B cell (primary cell): ENCODE results near the gene TLE7. TPM values are rescaled to one million over a fixed set of nuclear protein-coding genes. Genes with fewer than 3 reads are reported as not detected.

Experiments used
- ATAC-seq: fragments of 200-7000 bp; cut with Tn5 transposase; one replicate; pipeline ENCODE4 v1.10.0; 2021; ENCODE audit warnings: low read depth, mild to moderate bottlenecking, moderate number of reproducible peaks, moderate library complexity
- CTCF ChIA-PET: fragments of 350-600 bp; sonication (Branson Sonifier 250); formaldehyde crosslinking; loops from one replicate; lab custom pipeline; 2021; ENCODE audit warnings: antibody characterized with exemption, inconsistent platforms; lab: Charles Lee
- POLR2A ChIA-PET: fragments of 350-600 bp; sonication (Branson Sonifier 250); formaldehyde crosslinking; loops from one replicate; lab custom pipeline; 2021; ENCODE audit warnings: antibody characterized with exemption; lab: Charles Lee
- DNase-seq: peaks from one replicate; pipeline ENCODE4 v3.0.0; 2013
- H2AFZ ChIP-seq: 2 replicates; pipeline ENCODE4 v1.6.1; 2012; ENCODE audit warnings: mild to moderate bottlenecking, low read depth, low read length; ENCODE audit not compliant: insufficient read depth, poor library complexity, severe bottlenecking
- H3K27ac ChIP-seq, 2 donors: 1 replicate in 1 of 2; 2 replicates in 1 of 2; pipeline ENCODE4 v1.5.1; 2012 to 2013; ENCODE audit warnings: low read length in 2 of 2, mild to moderate bottlenecking in 2 of 2, moderate library complexity in 1 of 2
- H3K27me3 ChIP-seq, 4 experiments: fragments of 200-600 bp in 1 of 4; sonication (generic) in 1 of 4; replicated peaks in 1 of 4; 1 replicate in 2 of 4; 2 replicates in 2 of 4; pipeline versions ENCODE4 v1.6.1 to v1.7.0; 2013 to 2016; ENCODE audit warnings: low read length in 3 of 4, mild to moderate bottlenecking in 2 of 4, mixed read lengths in 1 of 4, moderate library complexity in 1 of 4; ENCODE audit not compliant: insufficient read depth in 4 of 4, control insufficient read depth in 3 of 4; ENCODE audit errors: control extremely low read depth in 1 of 4
- H3K36me3 ChIP-seq, 2 experiments: replicated peaks in 1 of 2; 1 replicate in 1 of 2; 2 replicates in 1 of 2; pipeline versions ENCODE4 v1.6.1 to v1.7.1; 2013; ENCODE audit warnings: low read length in 1 of 2; ENCODE audit not compliant: insufficient read depth in 2 of 2, control insufficient read depth in 1 of 2; ENCODE audit errors: control extremely low read depth in 1 of 2, extremely low read depth in 1 of 2
- H3K4me1 ChIP-seq, 2 donors: fragments of 200-600 bp in 1 of 2; sonication (generic) in 1 of 2; 1 replicate in 1 of 2; 2 replicates in 1 of 2; pipeline versions ENCODE4 v1.5.1 to v1.6.1; 2013 to 2017; ENCODE audit warnings: low read length in 2 of 2; ENCODE audit not compliant: control insufficient read depth in 2 of 2, insufficient read depth in 2 of 2
- H3K4me2 ChIP-seq: replicated peaks from 2 replicates; pipeline ENCODE3; 2012; ENCODE audit warnings: mild to moderate bottlenecking, low read depth, low read length; ENCODE audit not compliant: poor library complexity, severe bottlenecking
- H3K4me3 ChIP-seq, 5 experiments: fragments of 200-600 bp in 1 of 5; sonication (generic) in 1 of 5; 1 replicate in 3 of 5; 2 replicates in 2 of 5; pipeline versions ENCODE4 v1.5.1 to v1.7.0; 2011 to 2016; ENCODE audit warnings: low read length in 4 of 5, mild to moderate bottlenecking in 4 of 5, low read depth in 2 of 5, control low read depth in 1 of 5, moderate library complexity in 1 of 5; ENCODE audit not compliant: insufficient read depth in 1 of 5; ENCODE audit errors: control extremely low read depth in 1 of 5, extremely low read depth in 1 of 5
- H3K79me2 ChIP-seq: fragments of 200-600 bp; sonication (generic); one replicate; pipeline ENCODE4 v1.6.0; 2016; ENCODE audit warnings: low read length; ENCODE audit not compliant: control insufficient read depth, insufficient read depth
- H3K9ac ChIP-seq: fragments of 200-600 bp; sonication (generic); 2 replicates; pipeline ENCODE4 v1.6.1; 2017; ENCODE audit warnings: mild to moderate bottlenecking, low read length, moderate library complexity
- H3K9me3 ChIP-seq, 3 donors: one replicate each; pipeline versions ENCODE4 v1.6.1 to v1.7.1; 2013; ENCODE audit warnings: low read length in 2 of 3; ENCODE audit not compliant: control insufficient read depth in 2 of 3, insufficient read depth in 1 of 3; ENCODE audit errors: control extremely low read depth in 1 of 3
- H4K20me1 ChIP-seq: 2 replicates; pipeline ENCODE4 v1.6.0; 2012; ENCODE audit warnings: mild to moderate bottlenecking, low read length; ENCODE audit not compliant: insufficient read depth, control insufficient read depth, poor library complexity, severe bottlenecking
- H3K27ac Mint-ChIP-seq: one replicate; pipeline ENCODE4 v1.8.0; 2021; ENCODE audit warnings: mixed read lengths
- H3K27me3 Mint-ChIP-seq: one replicate; pipeline ENCODE4 v1.8.0; 2021; ENCODE audit warnings: mixed read lengths
- H3K4me1 Mint-ChIP-seq: one replicate; pipeline ENCODE4 v1.8.0; 2021; ENCODE audit warnings: mixed read lengths
- H3K4me3 Mint-ChIP-seq: one replicate; pipeline ENCODE4 v1.8.0; 2021; ENCODE audit warnings: mixed read lengths
- H3K9me3 Mint-ChIP-seq: one replicate; pipeline ENCODE4 v1.8.0; 2022; ENCODE audit warnings: mixed read lengths; ENCODE audit not compliant: insufficient read depth
- EZH2 ChIP-seq: IDR thresholded peaks from 2 replicates; pipeline ENCODE4 v1.6.1; 2012; ENCODE audit warnings: borderline replicate concordance, low read depth, mild to moderate bottlenecking, moderate library complexity, low read length; ENCODE audit not compliant: insufficient read depth, poor library complexity, severe bottlenecking
- WGBS: methylation state at CpG from one replicate; pipeline ENCODE4 v1.1.5; 2013; ENCODE audit warnings: missing lambda C conversion rate; ENCODE audit not compliant: insufficient coverage; 5-methylcytosine and 5-hydroxymethylcytosine counted together
- intact Hi-C: fragments of 100-400 bp; cut with micrococcal nuclease; formaldehyde crosslinking; loops from one replicate; pipeline ENCODE4 v1.10.0; 2022
- polyA plus RNA-seq: library from polyadenylated mRNA; depleted of rRNA; stranded (reverse); fragments of >200 nt; gene quantifications from 2 replicates; pipeline ENCODE4 v1.2.3, GENCODE V29; 2012
- total RNA-seq, 2 donors: library from RNA; stranded (reverse); fragments of 120-200 nt in 1 of 2; gene quantifications; 1 replicate in 1 of 2; 2 replicates in 1 of 2; pipeline versions ENCODE4 v1.2.3 to v1.2.4, GENCODE V29; 2013 to 2022
- TF ChIP-seq, protein P1 (sequence below): fragments of 200-600 bp; IDR thresholded peaks from one replicate; pipeline ENCODE4 v1.8.0; 2022; ENCODE audit warnings: antibody characterized with exemption, mild to moderate bottlenecking

TLE7 gene
- total and polyA plus RNA-seq, 2 donors (not counting 1 experiment from before 2014, with no cell fraction given) = not detected

DNA sequence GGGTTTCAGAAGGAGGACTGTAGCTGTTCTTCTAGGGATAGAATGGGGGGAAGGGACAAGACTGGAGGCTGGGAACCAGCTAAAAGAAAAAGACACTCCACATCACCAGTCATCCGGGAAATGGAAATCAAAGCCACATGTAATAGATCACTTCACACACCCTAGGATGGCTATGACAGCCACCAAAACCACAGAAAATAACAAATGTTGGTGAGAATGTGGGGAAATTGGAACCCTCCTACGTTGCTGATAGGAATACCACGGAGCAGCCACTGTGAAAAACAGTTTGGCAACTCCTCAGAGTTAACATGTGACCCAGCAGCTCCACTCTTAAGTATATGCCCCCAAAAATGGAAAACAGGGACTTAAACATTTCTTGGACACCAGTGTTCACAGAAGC is 2.3 kb downstream of the TLE7 start:
- TF ChIP-seq, protein P1, sequence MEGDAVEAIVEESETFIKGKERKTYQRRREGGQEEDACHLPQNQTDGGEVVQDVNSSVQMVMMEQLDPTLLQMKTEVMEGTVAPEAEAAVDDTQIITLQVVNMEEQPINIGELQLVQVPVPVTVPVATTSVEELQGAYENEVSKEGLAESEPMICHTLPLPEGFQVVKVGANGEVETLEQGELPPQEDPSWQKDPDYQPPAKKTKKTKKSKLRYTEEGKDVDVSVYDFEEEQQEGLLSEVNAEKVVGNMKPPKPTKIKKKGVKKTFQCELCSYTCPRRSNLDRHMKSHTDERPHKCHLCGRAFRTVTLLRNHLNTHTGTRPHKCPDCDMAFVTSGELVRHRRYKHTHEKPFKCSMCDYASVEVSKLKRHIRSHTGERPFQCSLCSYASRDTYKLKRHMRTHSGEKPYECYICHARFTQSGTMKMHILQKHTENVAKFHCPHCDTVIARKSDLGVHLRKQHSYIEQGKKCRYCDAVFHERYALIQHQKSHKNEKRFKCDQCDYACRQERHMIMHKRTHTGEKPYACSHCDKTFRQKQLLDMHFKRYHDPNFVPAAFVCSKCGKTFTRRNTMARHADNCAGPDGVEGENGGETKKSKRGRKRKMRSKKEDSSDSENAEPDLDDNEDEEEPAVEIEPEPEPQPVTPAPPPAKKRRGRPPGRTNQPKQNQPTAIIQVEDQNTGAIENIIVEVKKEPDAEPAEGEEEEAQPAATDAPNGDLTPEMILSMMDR = no peak
- TF ChIP-seq EZH2 = no peak
- DNase-seq (no peak), ATAC-seq (no peak)
- Histone ChIP-seq H3K4me2 (no peak overlapping the region), H2AFZ (no peak overlapping the region), H3K79me2 (no peaks in the 10 kb centered on the region), H3K9ac (no peak overlapping the region), H3K4me1 (no peaks in the 10 kb centered on the region), H4K20me1 (no peaks in the 10 kb centered on the region), H3K27ac (no peak overlapping the region), H3K4me3 (no peak overlapping the region), H3K27me3 (peaks cover 0 to 12% (median 2%) of the 10 kb centered on the region in 4 experiments), H3K36me3 (no peaks in the 10 kb centered on the region), H3K9me3 (peaks cover 0 to 34% (median 9%) of the 10 kb centered on the region in 3 donors)
- no peaks in the 10 kb centered on the region for H3K4me1 Mint-ChIP-seq
- ChIA-PET CTCF (interaction anchor here (1.0 to 3.0 kb wide), 4 partner anchors 10 to 171 kb away, joined by 3 to 11 read pairs (median 7); no protein-coding TSS in a partner anchor), POLR2A (no interaction called here)
- H3K9me3 Mint-ChIP-seq = peaks cover 4% of the 10 kb centered on the region
- intact Hi-C loops = no loop called here
- no CpG with 5 or more reads among the region's 3 CpGs for whole genome bisulfite sequencing
- H3K4me3 Mint-ChIP-seq = no peak overlapping the region
- peaks cover 18% of the 10 kb centered on the region for H3K27me3 Mint-ChIP-seq
- no peak overlapping the region for H3K27ac Mint-ChIP-seq

DNA sequence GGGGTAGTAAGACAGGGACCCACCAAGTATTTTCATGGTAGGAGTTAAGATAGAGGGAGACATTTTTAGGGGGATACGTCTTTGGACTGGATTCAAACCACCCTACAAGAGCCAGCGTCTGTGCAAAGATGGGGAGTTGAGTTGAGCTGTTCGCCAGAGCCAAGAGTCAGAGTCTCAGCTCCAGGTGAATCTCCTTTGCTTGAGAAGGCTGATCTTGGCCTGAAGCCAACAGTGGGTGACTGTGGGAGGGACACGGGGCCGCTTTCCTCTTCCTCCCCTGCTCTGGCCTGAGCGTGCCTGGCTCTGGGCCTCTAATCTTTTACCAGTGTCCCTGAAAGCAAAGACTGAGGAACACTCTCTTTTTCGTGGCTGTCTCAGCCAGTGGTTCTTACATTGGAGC is 5.4 kb downstream of the TLE7 start:
- H3K4me2 ChIP-seq = no peak overlapping the region
- H3K4me1 ChIP-seq = no peaks in the 10 kb centered on the region
- H3K27ac Mint-ChIP-seq = no peak overlapping the region
- H3K9ac ChIP-seq = no peak overlapping the region
- H3K4me3 Mint-ChIP-seq = no peak overlapping the region
- H3K9me3 ChIP-seq = peaks cover 0 to 9% (median 0%) of the 10 kb centered on the region in 3 donors
- DNase-seq (no peak), ATAC-seq (no peak)
- no peak overlapping the region for H2AFZ ChIP-seq
- no peaks in the 10 kb centered on the region for H4K20me1 ChIP-seq
- peaks cover 33% of the 10 kb centered on the region for H3K27me3 Mint-ChIP-seq
- H3K27ac ChIP-seq = no peak overlapping the region
- WGBS = 60% methylated on average over 5 of the region's 7 CpGs
- no peaks in the 10 kb centered on the region for H3K36me3 ChIP-seq
- TF ChIP-seq, protein P1 = no peak
- no peak for TF ChIP-seq EZH2
- intact Hi-C loops = no loop called here
- CTCF ChIA-PET = interaction anchor here (1.0 to 1.4 kb wide), 2 partner anchors 24 to 175 kb away, joined by 3 read pairs; no protein-coding TSS in a partner anchor
- POLR2A ChIA-PET = no interaction called here
- no peaks in the 10 kb centered on the region for H3K79me2 ChIP-seq
- no peaks in the 10 kb centered on the region for H3K9me3 Mint-ChIP-seq
- H3K4me3 ChIP-seq = no peak overlapping the region
- H3K4me1 Mint-ChIP-seq = no peaks in the 10 kb centered on the region
- H3K27me3 ChIP-seq = peaks cover 0 to 14% (median 2%) of the 10 kb centered on the region in 4 experiments
